Ascending aorta (tissue), 2 donors: ENCODE measurements around the gene TCERG1L. TPM values are rescaled to one million over a fixed set of nuclear protein-coding genes. Genes with fewer than 3 reads are reported as not detected.
A peak's percentile ranks its signal among the peaks of the same experiment; 100 is the strongest.

ENCODE experiments used
- DNase-seq, 2 donors: peaks; one replicate each; pipeline ENCODE4 v3.0.0-alpha.2; 2019; ENCODE audit warnings: low spot score in 2 of 2
- H3K27ac ChIP-seq, 2 donors: fragments of 200-600 bp; sonication (generic); one replicate each; pipeline ENCODE4 v1.5.1; 2016 to 2017; ENCODE audit warnings: mild to moderate bottlenecking in 1 of 2
- H3K27me3 ChIP-seq: fragments of 200-600 bp; sonication (generic); one replicate; pipeline ENCODE4 v1.5.1; 2017
- H3K36me3 ChIP-seq, 2 donors: fragments of 200-600 bp; sonication (generic); one replicate each; pipeline ENCODE4 v1.5.1; 2016
- H3K4me1 ChIP-seq, 2 donors: fragments of 200-600 bp; sonication (generic); one replicate each; pipeline ENCODE4 v1.5.1; 2016 to 2017; ENCODE audit warnings: mild to moderate bottlenecking in 1 of 2
- H3K4me3 ChIP-seq, 2 donors: fragments of 200-600 bp; sonication (generic); one replicate each; pipeline ENCODE4 v1.5.1; 2016 to 2017; ENCODE audit warnings: mild to moderate bottlenecking in 1 of 2
- H3K9me3 ChIP-seq, 2 donors: fragments of 200-600 bp; sonication (generic); one replicate each; pipeline ENCODE4 v1.5.1; 2016
- CTCF ChIP-seq, 3 experiments: fragments of 200-600 bp in 2 of 3; fragments of 450-650 bp in 1 of 3; sonication (generic) in 2 of 3; IDR thresholded peaks; one replicate each; pipeline ENCODE4 v1.5.1; 2016 to 2019; ENCODE audit warnings: antibody characterized with exemption in 3 of 3, mild to moderate bottlenecking in 1 of 3, moderate library complexity in 1 of 3
- intact Hi-C: fragments of 100-400 bp; cut with DNase I; formaldehyde crosslinking; loops from one replicate; pipeline ENCODE4 v1.15.1; 2023
- total RNA-seq: library from RNA; depleted of rRNA; stranded (reverse); fragments of >200 nt; gene quantifications from one replicate; pipeline ENCODE4 v1.1.0, GENCODE V29; 2016

TCERG1L gene
- total RNA-seq, 1 donor from 2014 or later: not detected

GRCh38 chr10:131063311-131063710 lies 248.2 kb downstream of the TCERG1L start:
- no peaks in the 10 kb centered on the region for H3K9me3 ChIP-seq
- intact Hi-C loops: no loop called here
- H3K27me3 ChIP-seq: no peaks in the 10 kb centered on the region
- no peak overlapping the region for H3K27ac ChIP-seq
- no peak for TF ChIP-seq CTCF (IDR thresholded peaks at IDR 0.05)
- no peaks in the 10 kb centered on the region for H3K4me1 ChIP-seq
- DNase-seq: peak in 1 of 2 donors; percentile 53
- H3K4me3 ChIP-seq: no peak overlapping the region
- H3K36me3 ChIP-seq: no peaks in the 10 kb centered on the region

GRCh38 chr10:131062621-131063260 lies 248.8 kb downstream of the TCERG1L start:
- Histone ChIP-seq H3K27me3 (no peaks in the 10 kb centered on the region), H3K36me3 (no peaks in the 10 kb centered on the region), H3K4me3 (no peak overlapping the region), H3K27ac (no peak overlapping the region), H3K9me3 (no peaks in the 10 kb centered on the region), H3K4me1 (no peaks in the 10 kb centered on the region)
- intact Hi-C loops: no loop called here
- TF ChIP-seq CTCF (IDR thresholded peaks at IDR 0.05): no peak
- peak in 1 of 2 donors; percentile 33 for DNase-seq

GRCh38 chr10:131061216-131061615 lies 250.3 kb downstream of the TCERG1L start:
- no peak for TF ChIP-seq CTCF (IDR thresholded peaks at IDR 0.05)

GRCh38 chr10:131059881-131060280 lies 251.6 kb downstream of the TCERG1L start:
- H3K4me1 ChIP-seq: no peaks in the 10 kb centered on the region
- no peaks in the 10 kb centered on the region for H3K27me3 ChIP-seq
- H3K36me3 ChIP-seq: no peaks in the 10 kb centered on the region
- peak in 1 of 2 donors; percentile 5 for DNase-seq
- intact Hi-C loops: no loop called here
- no peak overlapping the region for H3K4me3 ChIP-seq
- H3K9me3 ChIP-seq: no peaks in the 10 kb centered on the region
- H3K27ac ChIP-seq: no peak overlapping the region
- TF ChIP-seq CTCF (IDR thresholded peaks at IDR 0.05): no peak

More at GRCh38 chr10:131061216-131061615, 250.3 kb downstream of the TCERG1L start:
- no peaks in the 10 kb centered on the region for H3K4me1 ChIP-seq
- no peak overlapping the region for H3K27ac ChIP-seq
- intact Hi-C loops: no loop called here
- H3K36me3 ChIP-seq: no peaks in the 10 kb centered on the region
- no peaks in the 10 kb centered on the region for H3K9me3 ChIP-seq
- no peaks in the 10 kb centered on the region for H3K27me3 ChIP-seq
- H3K4me3 ChIP-seq: no peak overlapping the region
- DNase-seq: peak in 1 of 2 donors; percentile 12

- Histone ChIP-seq H3K27me3 (no peaks in the 10 kb centered on the region), H3K4me1 (no peaks in the 10 kb centered on the region), H3K4me3 (no peak overlapping the region), H3K36me3 (no peaks in the 10 kb centered on the region), H3K27ac (no peak overlapping the region), H3K9me3 (no peaks in the 10 kb centered on the region)
- DNase-seq: no peak
- intact Hi-C loops: no loop called here
- TF ChIP-seq CTCF (IDR thresholded peaks at IDR 0.05): no peak
Measured at GRCh38 chr10:131058799-131059198, 252.7 kb downstream of the TCERG1L start.
